Ishikawa (cell line): ENCODE measurements around the gene ZBTB33.

Source experiments
- CEBPB ChIP-seq: IDR thresholded peaks from 2 replicates; pipeline ENCODE4 v1.6.1; 2012
- CREB1 ChIP-seq: IDR thresholded peaks from 2 replicates; pipeline ENCODE4 v1.6.1; 2012; ENCODE audit warnings: low read depth
- EGR1 ChIP-seq: IDR thresholded peaks from 2 replicates; pipeline ENCODE4 v1.6.1; 2012
- EP300 ChIP-seq: IDR thresholded peaks from 2 replicates; pipeline ENCODE4 v1.6.1; 2012; ENCODE audit warnings: borderline replicate concordance
- FOXM1 ChIP-seq: IDR thresholded peaks from 2 replicates; pipeline ENCODE4 v1.6.1; 2012; ENCODE audit warnings: low read depth, borderline replicate concordance
- NFIC ChIP-seq: IDR thresholded peaks from 2 replicates; pipeline ENCODE4 v1.6.1; 2012
- RAD21 ChIP-seq: IDR thresholded peaks from 2 replicates; pipeline ENCODE4 v1.6.1; 2012; ENCODE audit warnings: low read depth
- REST ChIP-seq: IDR thresholded peaks from 2 replicates; pipeline ENCODE4 v1.6.1; 2012; ENCODE audit warnings: low read depth, mild to moderate bottlenecking
- TAF1 ChIP-seq: IDR thresholded peaks from 2 replicates; pipeline ENCODE4 v1.6.1; 2012; ENCODE audit warnings: low read depth, mild to moderate bottlenecking
- TCF12 ChIP-seq: IDR thresholded peaks from 2 replicates; pipeline ENCODE4 v1.6.1; 2012; ENCODE audit warnings: low read depth
- TEAD4 ChIP-seq: IDR thresholded peaks from 2 replicates; pipeline ENCODE4 v1.6.1; 2012
- YY1 ChIP-seq: IDR thresholded peaks from 2 replicates; pipeline ENCODE4 v1.6.1; 2012; ENCODE audit warnings: low read depth
- ZBTB7A ChIP-seq: IDR thresholded peaks from 2 replicates; pipeline ENCODE4 v1.6.1; 2012; ENCODE audit warnings: low read depth
- TF ChIP-seq, protein P1 (sequence below): IDR thresholded peaks from 2 replicates; pipeline ENCODE4 v1.6.1; 2012
- TF ChIP-seq, protein P2 (sequence below): IDR thresholded peaks from 2 replicates; pipeline ENCODE4 v1.6.1; 2012

The ZBTB33 gene

GRCh38 chrX:120274145-120274544 lies 23.5 kb downstream of the ZBTB33 start:
- no peak for TF ChIP-seq ZBTB7A
- TF ChIP-seq FOXM1: no peak
- TF ChIP-seq EP300: no peak
- TF ChIP-seq TEAD4: no peak
- TF ChIP-seq CEBPB: no peak
- TF ChIP-seq TCF12: no peak
- no peak for TF ChIP-seq YY1
- TF ChIP-seq, protein P1, sequence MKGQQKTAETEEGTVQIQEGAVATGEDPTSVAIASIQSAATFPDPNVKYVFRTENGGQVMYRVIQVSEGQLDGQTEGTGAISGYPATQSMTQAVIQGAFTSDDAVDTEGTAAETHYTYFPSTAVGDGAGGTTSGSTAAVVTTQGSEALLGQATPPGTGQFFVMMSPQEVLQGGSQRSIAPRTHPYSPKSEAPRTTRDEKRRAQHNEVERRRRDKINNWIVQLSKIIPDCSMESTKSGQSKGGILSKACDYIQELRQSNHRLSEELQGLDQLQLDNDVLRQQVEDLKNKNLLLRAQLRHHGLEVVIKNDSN: no peak
- no peak for TF ChIP-seq EGR1
- no peak for TF ChIP-seq TAF1
- no peak for TF ChIP-seq NFIC
- TF ChIP-seq CREB1: no peak
- TF ChIP-seq RAD21: no peak

DNA sequence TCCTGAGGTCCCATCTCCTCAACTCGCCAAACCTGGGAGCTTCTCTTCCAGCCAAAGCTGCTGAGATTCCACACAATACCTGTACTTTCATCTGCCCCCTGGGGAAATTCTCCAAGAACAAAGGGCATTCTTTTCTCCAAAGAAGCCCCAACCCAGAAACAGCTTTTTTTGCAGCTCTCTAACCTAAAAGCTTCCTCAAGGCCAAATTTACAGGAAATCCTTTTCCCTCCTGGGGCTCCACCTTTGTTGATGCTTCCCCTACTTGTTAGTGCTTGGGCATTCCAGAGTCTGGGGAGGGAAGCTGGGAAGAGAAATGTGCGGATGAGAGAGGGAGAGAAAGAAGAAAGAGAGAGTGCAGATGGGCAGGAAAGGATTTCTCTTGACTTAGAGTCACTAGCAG lies 24.3 kb downstream of the ZBTB33 start:
- TF ChIP-seq TCF12 (no peak), YY1 (no peak), REST (no peak), RAD21 (no peak)
- TF ChIP-seq, protein P2, sequence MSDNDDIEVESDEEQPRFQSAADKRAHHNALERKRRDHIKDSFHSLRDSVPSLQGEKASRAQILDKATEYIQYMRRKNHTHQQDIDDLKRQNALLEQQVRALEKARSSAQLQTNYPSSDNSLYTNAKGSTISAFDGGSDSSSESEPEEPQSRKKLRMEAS: no peak

DNA sequence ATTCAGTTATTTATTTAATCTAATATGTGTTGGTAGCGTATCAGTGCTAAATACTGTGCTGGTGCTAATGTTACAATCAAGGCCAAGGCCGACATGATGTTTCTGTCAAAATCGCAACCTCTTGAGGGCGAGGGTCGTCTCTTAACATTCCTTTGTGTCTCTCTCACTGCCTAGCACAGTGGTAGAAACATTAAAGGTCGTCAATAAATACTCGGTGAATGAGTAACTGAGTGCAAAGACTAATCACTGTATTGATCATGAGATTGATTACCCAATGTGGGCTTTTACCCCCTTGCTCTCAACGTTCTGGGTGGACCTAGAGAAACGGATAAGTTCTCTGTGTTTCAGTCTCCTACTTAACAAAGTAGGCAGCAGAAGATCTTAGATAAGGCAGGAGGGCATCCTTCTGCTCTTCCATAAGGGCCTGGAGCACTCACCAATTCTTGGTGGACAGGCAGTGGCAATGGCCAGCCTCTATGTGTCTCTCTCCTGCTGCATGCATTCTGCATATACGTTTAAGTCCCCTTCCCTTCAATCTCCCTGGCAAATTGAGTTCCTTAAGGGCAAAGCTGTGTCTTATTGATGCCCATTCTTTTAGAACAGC lies 30.5 kb downstream of the ZBTB33 start:
- TF ChIP-seq YY1: no peak
- no peak for TF ChIP-seq CREB1
- TF ChIP-seq TEAD4: no peak
- TF ChIP-seq EP300: no peak
- TF ChIP-seq FOXM1: no peak
- no peak for TF ChIP-seq NFIC
- TF ChIP-seq REST: no peak
- TF ChIP-seq TCF12: no peak
- no peak for TF ChIP-seq ZBTB7A
- TF ChIP-seq, protein P2: no peak
- TF ChIP-seq, protein P1: no peak
- TF ChIP-seq CEBPB: no peak
- TF ChIP-seq RAD21: no peak
- no peak for TF ChIP-seq EGR1
- no peak for TF ChIP-seq TAF1

DNA sequence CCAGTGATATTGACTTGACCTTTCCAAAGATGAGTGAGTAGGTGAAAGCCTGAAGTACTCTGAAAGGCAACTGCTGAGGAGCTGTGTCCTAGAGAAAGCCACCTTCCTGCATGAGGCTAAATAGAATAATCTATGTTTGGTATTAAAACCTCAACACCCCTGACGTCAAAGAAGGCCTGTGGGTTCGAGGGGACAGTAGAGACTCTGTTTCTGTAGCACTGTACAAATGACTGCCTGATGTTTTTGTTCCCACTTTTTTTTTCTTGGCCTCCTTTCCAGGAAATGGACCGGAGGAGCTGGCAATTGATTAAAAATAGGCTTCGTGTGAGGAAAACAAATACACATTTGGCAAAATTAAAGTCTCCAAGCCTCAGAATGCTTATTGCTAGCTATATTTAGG lies 31.1 kb downstream of the ZBTB33 start:
- TF ChIP-seq REST: no peak
- no peak for TF ChIP-seq EGR1
- no peak for TF ChIP-seq CREB1

DNA sequence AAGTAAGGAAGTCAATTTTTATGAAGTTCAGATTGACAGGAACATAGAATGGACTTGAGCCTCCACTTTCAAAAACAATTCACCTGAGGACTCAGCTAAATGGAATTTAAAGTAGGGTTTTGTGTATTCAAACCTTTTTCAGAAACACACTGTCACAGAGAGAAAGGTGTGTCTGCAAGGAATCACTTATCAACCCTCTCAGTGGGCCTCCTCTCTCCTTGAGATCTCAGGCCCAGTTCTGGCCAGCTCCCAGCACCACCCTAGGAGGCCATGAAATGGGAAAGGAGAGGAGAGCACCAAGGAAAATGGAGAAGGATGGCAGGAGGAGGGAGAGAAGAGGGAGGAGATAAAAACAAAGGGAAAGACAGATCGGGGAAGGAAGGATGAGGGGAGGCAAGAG lies 32.1 kb downstream of the ZBTB33 start:
- TF ChIP-seq CEBPB (no peak), YY1 (no peak), FOXM1 (no peak), EP300 (no peak), TEAD4 (no peak)
